Stimulated activated CD4-positive, alpha-beta T cell treated with anti-CD3 and anti-CD28 coated beads, Interleukin-15, amount 100 ng/mL, for 48 hours (primary cell): ENCODE results near the gene MYL12B.
"Not testable (repeated sequence)": the region's sequence is repeated elsewhere in the genome, so short reads cannot be mapped to it uniquely, and the experiment has no call there.

Source experiments
- DNase-seq, 2 donors: peaks; one replicate each; pipeline ENCODE4 v3.0.0-alpha.2; 2020; ENCODE audit warnings: low read depth in 2 of 2

The MYL12B gene

DNA sequence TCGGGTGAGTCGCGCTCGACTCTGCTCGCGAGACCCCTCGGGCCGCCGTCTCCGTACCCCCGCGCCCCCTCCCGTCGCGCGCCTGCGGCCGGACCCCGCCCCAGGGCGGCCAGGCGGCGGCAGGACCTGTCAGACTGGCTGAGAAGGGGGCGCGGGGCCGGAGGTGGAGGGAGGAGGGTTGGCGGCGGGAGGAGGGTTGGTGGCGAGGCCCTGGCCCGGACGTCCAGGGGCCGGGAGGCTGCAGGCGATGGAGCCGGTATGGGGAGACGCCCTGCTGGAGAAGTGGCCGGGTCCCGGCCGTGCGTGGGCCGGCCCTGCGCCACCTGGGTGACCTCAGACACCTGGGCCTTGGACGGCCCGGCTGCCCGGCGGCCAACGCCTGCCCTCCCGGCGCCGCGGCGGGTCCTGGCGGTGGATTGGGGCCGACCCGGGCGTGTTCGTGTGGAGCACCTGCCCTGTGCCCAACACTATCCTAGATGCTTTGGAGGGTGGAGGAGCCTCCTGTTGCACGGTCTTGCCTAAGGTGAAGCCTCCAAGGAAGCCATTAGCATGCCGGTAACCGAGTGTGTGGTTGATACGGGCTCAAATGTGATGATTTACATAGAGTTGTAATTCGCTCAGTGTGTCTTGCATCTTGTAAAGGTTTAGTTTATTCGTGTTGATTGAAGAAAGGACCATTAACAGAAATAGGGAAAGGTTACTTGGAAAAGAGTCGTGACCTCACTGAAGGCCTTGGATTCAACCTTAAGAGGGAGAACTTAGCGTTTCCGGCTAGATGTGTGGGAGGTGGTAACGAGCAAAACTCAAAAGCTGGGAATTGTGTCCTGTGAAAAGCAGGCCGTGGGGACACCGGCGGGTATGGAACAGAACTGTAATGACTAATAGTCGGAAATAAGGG lies 550 bp downstream of the MYL12B start:
- DNase-seq = peak in 1 of 2 donors; percentile 25

DNA sequence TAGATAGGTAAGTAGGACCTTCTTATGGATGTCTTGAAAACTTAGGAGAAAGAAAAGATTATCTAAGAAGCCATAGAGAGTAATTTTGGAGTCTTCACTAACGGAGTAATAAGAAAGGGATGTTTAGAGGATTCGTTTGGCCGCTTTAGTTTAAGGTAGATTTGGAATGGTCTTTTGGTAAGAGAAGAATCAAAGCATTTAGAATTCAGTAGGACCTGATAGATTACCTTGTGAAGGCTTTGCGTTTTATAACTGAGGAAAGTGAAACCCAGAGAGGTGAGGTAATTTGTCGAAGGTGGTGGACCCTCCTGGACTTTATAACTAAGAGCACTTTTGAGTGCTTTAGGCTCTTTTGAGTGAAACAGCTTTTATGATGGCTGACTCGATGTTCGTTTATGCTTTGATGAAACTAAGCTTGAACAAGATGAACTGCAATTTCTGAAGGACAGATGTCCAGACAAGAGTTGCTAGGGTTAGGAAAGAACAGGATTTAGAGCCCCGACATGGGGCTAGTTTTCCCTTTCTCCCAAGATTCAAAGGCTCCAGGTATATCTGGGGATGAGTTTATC lies 1.3 kb downstream of the MYL12B start:
- no peak for DNase-seq

DNA sequence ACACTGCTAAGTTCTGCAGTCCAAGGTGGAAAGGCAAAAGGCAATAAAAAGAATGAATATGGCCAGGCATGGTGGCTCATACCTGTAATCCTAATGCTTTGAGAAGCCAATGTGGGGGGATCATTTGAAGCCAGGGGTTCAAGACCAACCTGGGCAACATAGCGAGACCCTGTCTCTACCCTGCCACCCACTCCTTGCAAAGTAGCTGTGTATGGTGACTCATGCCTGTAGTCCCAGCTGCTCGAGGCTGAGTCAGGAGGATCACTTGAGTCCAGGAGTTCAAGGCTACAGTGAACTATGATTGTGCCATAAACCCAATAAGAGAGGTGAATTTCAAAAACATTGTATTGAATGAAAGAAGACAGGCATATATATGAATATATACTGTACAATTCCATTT lies 2.4 kb downstream of the MYL12B start:
- no peak for DNase-seq

DNA sequence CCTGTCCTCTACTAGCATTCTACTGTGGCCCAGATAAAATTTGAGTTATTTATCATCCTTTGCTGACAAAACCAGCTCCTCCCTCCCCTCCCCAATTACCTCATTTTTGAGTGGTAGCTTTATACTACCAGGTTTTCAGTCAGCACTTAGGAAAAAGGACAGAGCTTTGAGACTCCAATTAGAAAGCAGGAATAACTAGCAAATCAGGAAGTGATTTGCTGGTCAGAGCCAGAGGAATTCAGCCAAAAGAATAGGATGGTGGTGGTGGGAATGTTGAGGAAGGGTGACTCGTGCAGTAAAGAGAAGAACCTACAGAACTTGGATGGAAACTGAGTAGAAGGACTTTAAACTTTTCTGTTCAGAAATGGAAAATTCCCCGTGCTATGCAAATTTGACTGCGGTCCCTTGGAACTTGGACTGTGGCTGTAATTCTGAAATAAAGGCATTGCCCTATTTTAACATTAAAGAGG lies 3.7 kb downstream of the MYL12B start:
- DNase-seq = no peak

DNA sequence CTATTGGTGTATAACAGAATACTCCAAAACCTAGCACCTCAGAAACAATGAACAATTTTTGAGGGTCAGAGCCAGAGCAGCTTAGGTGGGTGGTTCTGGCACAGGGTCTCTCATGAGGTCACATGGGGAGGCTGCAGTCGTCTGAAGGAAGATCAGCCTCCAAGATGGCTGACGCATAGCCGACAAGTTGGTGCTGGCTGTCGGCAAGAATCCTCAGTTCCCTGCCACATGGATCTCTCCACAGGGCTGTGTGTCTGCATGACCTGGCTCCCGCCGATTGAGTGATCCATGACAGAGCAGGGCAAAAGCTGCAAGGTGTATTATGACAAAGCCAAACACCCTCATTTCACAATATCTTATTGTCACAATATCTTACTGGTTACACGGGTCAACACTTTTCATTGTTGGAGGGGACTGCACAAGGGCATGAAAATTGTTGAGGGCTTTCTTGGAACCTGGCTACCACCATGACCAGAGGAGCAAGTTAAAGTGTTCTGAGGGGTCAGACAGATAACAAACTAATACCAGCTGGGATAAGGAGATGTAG lies 4.2 kb downstream of the MYL12B start:
- DNase-seq = no peak

DNA sequence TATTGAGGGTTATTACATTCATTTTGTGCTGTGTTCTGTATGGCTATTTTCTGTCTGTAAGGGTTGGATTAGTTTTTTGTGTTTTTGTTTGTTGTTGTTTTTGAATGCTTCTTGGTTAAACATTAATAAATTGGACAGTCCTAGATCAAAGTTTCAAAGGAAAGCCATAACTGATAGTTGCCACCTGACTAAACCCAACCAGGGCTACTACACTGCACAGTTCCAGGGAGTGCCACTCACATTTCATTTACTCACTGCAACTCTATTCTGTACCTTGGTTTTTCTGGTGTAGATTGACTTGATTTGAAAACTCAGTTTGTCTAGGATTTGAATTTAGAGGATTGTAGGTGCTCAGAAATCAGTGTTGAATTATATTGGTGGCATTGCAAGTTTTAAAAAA lies 6.4 kb downstream of the MYL12B start:
- no peak for DNase-seq

DNA sequence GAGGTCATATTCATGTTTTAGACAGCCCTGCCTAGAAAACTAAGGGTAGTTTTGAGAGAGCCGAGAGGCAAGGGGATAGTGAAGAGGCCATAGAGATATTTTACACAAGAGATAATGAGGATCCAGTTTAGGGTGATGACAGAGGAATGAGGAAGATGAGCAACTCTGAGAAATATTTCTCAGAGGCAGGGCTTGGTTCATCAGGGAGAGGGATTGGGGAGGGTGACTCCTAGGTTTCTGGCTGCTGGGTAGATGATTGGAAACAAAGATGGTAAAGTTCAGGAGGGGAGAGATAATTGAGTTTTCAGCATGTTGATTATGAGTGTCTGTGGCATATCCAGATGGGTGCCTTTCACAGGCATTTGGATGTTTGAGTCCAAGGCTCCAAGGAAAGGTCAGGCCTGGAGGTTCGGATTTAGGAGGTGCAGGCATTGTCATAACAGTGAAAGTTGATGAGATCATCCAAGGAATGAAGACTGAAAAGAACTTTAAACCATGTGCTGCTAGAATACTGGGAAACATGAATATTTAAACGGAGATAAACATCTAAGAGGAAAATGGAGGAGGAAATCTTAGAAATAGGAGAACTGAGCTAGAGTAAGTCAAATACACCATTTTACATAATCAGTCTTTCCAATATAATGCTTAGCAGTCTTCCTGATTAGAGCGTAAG lies 7.4 kb downstream of the MYL12B start:
- no peak for DNase-seq

DNA sequence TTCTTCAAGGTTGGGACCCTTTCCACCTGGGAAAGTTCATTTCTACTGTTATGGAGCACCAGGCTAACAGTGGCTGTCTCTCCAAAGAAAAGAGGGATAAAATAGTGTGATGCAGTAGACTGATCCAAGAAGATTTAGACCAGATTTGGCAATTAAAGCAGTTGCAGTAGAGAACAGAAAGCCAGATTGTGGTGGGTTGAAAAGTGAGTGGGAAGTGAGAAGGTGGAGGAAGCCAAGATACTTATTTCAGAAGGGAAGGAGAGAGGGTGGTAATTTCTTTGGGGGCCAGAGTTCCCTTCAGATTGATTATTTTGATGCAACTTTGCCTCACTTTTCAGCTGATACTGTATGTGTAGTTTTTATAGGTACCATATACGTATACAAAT lies 8.0 kb downstream of the MYL12B start:
- no peak for DNase-seq

DNA sequence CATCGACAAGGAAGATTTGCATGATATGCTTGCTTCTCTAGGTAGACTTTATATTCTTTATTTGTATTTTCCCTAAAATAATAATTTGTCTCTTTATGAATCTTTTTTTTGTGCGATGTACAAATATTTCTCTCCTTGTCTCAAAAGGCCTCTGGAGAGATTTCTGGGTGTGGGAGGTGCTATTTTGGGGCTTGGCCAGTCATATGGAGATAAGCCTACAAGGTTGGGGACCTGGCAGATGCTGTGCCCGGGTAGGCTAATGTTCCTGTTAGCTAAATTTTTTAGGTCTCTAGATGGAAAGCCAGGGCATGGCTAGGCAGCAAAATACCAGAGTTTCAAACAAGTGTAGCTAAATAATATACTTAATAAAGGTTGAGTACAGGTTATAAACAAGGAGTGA lies 11.1 kb downstream of the MYL12B start:
- no peak for DNase-seq

DNA sequence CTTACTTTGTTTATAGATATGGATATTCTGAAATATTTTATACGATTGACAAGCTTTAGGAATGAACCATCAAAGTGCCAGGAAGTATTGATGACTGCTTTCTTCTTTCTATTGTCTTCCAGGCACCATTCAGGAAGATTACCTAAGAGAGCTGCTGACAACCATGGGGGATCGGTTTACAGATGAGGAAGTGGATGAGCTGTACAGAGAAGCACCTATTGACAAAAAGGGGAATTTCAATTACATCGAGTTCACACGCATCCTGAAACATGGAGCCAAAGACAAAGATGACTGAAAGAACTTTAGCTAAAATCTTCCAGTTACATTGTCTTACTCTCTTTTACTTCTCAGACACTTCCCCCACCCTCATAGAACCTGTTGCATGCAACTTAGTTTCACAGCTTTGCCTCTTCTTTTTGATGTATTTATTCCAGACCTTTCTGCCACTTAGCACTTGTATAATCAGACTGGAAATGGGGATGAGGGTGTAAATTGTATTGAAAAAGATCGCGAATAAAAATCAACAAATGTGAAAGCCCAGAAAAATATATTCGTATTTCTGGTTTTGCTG lies 15.8 kb downstream of the MYL12B start:
- DNase-seq = not testable (repeated sequence)

DNA sequence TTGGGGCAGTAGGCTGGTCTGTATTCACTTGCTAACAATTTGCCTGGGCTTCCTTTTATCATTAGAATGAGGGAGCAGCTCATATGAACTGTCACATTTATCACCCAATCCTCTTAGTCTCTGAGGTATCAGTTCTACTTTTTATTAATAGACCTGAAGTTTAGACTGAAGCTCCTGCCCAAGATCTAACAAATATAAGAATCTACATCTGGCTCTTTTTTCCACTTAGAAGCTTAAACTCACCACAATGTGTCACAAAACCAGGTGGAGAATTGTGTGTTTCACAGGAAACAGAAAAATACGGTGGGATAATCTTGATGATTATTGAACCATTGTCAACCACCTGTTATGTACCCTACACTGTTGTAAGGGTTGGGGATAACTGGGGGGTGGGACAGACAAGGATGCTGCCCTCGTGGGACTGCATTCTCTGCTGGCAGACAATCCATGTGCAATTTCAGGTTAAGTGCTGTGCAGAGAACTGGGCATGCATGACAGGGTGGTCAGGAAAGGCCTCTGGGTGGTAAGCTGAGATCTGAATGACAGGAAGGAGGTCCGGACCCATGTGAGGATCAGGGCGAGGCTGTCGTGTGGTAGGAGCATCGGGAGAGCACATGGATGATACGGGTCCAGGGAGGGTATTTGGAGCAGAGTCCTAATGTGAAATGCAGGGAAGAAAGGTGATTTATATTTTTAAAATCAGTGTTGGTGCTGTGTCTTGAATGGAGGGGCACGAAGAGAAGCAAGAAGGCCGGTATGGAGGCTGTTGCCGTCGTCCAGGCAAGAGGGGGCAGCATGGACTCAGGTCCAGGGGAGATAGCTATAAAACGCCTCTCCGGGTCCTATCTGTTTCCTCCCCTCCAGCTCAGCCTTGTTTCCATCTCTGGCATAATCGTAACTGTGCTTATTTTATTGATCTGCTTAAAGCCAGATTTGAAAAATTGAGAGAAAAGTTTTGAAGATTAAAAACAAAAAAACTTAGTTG lies 17.6 kb downstream of the MYL12B start:
- DNase-seq = no peak

DNA sequence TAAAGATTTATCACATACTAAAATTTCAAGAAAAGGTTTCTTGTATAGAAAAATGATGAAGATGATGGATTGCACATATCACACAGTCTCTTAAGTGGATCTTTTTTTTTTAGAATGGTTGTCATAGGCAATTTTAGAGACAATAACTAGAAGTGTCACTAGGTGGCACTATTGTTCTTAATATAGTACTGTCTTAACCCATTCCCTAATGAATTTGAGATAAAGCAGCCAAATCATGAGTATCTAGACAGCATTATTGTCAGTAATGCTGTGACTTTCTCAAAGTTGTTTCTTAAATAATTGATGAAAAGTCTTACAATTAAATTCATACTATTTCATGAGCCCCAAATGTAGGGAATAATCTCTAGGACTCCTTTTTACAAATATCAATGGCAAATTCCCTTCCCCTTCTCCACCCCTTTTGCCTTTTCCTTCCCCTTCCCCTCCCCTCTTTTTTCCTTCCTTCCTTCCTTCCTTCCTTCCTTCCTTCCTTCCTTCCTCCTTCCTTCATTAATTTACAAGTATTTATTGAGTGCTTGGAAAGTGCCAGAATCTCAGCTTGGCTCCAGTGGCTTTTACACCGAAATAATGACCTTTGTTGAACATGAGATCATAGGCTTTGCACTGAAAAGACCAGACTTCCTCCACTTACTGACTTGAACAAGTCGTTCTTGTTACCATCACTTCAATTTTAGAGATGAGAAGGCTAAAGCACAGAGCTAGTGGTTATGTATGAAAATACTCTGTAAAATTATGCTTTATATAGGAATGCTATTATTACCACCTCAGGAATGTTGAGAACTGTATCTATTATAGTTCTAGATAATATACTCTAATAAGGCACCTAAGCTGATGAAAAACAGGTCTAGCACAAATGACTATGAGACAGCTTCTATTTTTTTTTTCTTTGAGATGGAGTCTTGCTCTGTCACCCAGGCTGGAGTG lies 19.8 kb downstream of the MYL12B start:
- DNase-seq = no peak

DNA sequence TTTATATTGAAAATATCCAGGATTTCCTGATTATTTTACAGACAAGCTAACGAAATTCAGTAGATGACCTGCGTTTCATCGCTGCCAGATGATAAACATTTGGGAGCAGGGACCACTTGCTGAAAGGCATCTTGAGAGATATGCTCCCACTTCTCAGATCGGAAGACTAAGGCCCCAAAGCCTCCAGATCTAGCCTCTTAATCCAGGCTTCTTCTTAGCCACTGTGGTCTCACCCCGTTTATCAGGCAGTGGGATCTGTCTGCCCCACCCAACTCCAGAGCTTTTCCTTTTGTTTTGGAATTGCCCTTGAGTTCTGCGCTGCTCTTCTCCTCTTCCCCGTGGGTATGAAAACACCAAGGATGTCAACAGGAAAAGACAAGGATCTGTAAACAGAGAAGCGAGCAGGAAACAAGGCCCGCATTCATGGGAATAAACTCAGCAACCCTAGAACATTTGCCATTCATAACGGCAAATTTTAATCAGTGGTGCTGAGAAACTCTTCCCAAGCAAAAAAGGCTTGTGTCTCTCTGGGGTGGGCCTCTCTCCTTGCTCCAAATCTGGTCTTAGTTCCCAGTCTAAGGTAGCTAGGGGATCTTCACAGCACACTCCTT lies 21.4 kb downstream of the MYL12B start:
- no peak for DNase-seq

DNA sequence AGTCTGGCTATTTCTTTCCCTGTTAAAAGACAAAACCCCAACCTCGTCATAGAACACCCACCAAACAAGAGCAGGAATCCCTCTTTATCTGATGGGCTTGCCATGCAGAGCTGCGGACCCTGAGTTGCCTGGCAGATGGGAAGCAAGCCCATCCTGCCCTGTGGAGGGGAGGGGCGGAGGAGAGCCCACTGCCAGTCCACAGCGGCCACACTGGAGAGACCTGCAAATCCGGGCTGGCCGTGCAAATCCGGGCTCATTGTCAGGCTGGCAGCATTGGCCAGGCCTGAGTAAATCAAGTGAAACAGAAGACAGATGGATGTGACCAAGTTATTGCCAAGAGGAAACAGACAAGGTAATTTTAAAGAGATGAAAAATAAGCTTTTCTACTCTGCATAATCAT lies 22.0 kb downstream of the MYL12B start:
- no peak for DNase-seq

DNA sequence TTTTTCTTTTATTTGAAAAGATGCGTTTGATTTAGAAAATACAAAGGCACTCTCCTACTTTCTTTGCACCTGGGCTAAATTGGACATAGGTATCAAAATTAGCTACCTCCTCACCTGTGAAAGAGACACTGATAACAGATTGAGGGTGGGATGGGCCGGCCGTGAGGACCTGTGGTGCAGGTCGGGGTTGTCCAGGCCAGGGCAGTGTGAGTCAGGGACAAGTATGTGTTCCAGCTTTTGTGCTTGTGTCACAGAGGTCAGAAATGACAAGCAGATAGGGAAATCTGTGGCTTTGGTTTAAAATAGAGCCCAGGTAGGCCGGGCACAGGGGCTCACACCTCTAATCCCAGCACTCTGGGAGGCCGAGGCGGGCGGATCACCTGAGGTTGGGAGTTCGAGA lies 22.6 kb downstream of the MYL12B start:
- no peak for DNase-seq

DNA sequence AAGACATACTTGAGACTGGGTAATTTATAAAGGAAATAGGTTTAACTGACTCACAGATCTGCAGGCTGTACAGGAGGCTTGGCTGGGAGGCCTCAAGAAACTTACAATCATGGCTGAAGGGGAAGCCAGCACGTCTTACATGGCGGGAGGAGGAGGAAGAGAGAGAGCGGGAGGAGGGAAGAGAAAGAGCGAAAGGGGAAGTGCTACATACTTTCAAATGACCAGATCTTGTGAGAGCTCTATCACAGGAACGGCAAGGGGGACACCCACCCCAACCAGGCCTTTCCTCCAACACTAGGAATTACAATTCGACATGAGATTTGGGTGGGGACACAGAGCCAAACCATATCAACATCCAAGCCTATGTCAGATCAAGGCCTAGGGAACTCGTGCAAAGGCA lies 24.2 kb downstream of the MYL12B start:
- no peak for DNase-seq

DNA sequence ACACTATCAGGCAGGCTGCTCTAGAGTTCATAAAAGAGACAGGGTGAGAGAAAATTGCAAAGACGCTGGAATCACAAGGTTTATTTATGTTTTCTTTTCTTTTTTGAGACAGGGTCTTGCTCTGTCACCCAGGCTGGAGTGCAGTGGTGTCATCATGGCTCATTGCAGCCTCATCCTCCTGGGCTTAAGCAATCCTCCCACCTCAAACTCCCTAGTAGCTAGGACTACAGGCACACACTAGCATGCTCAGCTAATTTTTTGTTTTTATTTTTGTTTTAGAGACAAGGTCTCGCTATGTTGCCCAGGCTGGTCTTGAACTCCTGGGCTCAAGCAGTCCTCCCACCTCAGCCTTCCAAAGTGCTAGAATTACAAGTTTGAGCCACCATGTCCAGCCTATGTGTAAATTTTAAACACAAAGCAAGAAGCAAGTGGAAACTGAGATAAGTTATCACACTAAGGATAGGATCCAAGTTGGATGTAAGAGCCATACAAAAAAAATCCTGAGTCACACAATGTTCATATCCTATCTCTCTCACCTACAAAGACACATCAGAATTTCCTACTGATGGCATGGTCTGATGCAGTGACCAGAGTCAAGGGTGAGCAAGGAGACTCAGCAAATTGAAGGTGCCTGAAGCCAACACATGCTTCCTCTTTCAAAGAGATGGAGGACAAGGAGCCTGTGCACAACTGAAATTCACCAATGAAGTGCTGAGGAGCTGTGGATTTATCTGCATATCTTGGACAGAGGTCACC lies 31.4 kb downstream of the MYL12B start:
- no peak for DNase-seq

DNA sequence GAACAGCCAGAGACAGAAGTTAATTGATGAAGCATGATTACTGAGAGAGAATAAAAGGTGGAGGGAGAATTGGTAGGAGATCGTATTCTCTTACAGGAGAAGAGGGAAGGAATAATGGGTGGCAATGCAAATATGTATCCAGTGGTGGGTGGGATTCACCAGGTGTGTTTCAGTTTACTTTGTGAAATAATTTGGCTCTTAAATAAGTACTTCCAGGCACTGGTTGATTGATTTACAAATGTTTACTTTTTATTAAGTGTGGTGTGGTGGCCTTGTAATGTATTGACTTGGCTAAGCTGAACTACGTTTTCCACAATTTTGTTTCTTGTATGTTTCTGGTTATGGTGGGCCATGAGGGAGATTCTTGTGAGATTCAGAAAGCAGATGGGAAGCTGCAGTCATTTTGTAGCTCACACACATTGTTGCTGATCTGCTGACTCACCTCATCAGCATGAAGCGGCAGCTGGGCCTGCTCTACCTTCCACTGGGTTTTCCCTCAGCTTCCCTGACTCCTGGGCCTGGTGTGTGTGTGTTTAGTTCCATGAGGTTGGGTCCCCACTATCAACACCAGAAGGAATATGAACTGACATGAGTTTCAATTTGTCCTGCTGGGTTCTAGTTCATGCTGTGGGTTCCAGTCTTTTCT lies 32.6 kb downstream of the MYL12B start:
- no peak for DNase-seq
